ENCODE results near the gene XPNPEP2.

Gene XPNPEP2

GRCh38 chrX:129704491-129704890, 34.3 kb upstream of the XPNPEP2 start:
- ATAC-seq (replicated peaks; ENCODE audit: extremely low read depth, poor library complexity, severe bottlenecking) (no peak), DNase-seq (ENCODE audit: low spot score in 2 of 2) (no peak)
- no peaks in the 10 kb centered on the region for H3K36me3 Mint-ChIP-seq (ENCODE audit: insufficient read depth)
- H3K9me3 Mint-ChIP-seq = no peaks in the 10 kb centered on the region
- H3K4me1 Mint-ChIP-seq = no peaks in the 10 kb centered on the region
- H3K4me3 Mint-ChIP-seq = no peak overlapping the region
- no peaks in the 10 kb centered on the region for H3K27me3 Mint-ChIP-seq
- no peak overlapping the region for H3K27ac Mint-ChIP-seq (ENCODE audit: low read depth)

GRCh38 chrX:129705377-129705925, 33.3 kb upstream of the XPNPEP2 start:
- Mint-ChIP-seq H3K36me3 (ENCODE audit: insufficient read depth) (no peaks in the 10 kb centered on the region), H3K27me3 (no peaks in the 10 kb centered on the region), H3K4me1 (no peaks in the 10 kb centered on the region), H3K9me3 (no peaks in the 10 kb centered on the region), H3K27ac (ENCODE audit: low read depth) (no peak overlapping the region), H3K4me3 (no peak overlapping the region)
- no peak for DNase-seq (ENCODE audit: low spot score in 2 of 2)
- ATAC-seq (replicated peaks; ENCODE audit: extremely low read depth, poor library complexity, severe bottlenecking) = no peak

- H3K4me3 Mint-ChIP-seq = no peak overlapping the region
- no peak overlapping the region for H3K27ac Mint-ChIP-seq (ENCODE audit: low read depth)
- no peaks in the 10 kb centered on the region for H3K36me3 Mint-ChIP-seq (ENCODE audit: insufficient read depth)
- no peaks in the 10 kb centered on the region for H3K9me3 Mint-ChIP-seq
- no peak for ATAC-seq (replicated peaks; ENCODE audit: extremely low read depth, poor library complexity, severe bottlenecking)
- H3K27me3 Mint-ChIP-seq = no peaks in the 10 kb centered on the region
- no peak for DNase-seq (ENCODE audit: low spot score in 2 of 2)
- no peaks in the 10 kb centered on the region for H3K4me1 Mint-ChIP-seq
Measured at GRCh38 chrX:129705988-129706387, 32.8 kb upstream of the XPNPEP2 start.

- no peak for ATAC-seq (replicated peaks; ENCODE audit: extremely low read depth, poor library complexity, severe bottlenecking)
- no peaks in the 10 kb centered on the region for H3K27me3 Mint-ChIP-seq
- no peaks in the 10 kb centered on the region for H3K36me3 Mint-ChIP-seq (ENCODE audit: insufficient read depth)
- H3K4me1 Mint-ChIP-seq = no peaks in the 10 kb centered on the region
- H3K27ac Mint-ChIP-seq (ENCODE audit: low read depth) = no peak overlapping the region
- DNase-seq (ENCODE audit: low spot score in 2 of 2) = no peak
- no peak overlapping the region for H3K4me3 Mint-ChIP-seq
- no peaks in the 10 kb centered on the region for H3K9me3 Mint-ChIP-seq
Measured at GRCh38 chrX:129706400-129707072, 32.2 kb upstream of the XPNPEP2 start.

GRCh38 chrX:129714581-129714980, 24.2 kb upstream of the XPNPEP2 start:
- no peak for DNase-seq (ENCODE audit: low spot score in 2 of 2)
- no peaks in the 10 kb centered on the region for H3K36me3 Mint-ChIP-seq (ENCODE audit: insufficient read depth)
- H3K4me3 Mint-ChIP-seq = no peak overlapping the region
- H3K27ac Mint-ChIP-seq (ENCODE audit: low read depth) = no peak overlapping the region
- H3K4me1 Mint-ChIP-seq = no peaks in the 10 kb centered on the region
- H3K27me3 Mint-ChIP-seq = no peaks in the 10 kb centered on the region
- no peaks in the 10 kb centered on the region for H3K9me3 Mint-ChIP-seq
- ATAC-seq (replicated peaks; ENCODE audit: extremely low read depth, poor library complexity, severe bottlenecking) = no peak

GRCh38 chrX:129716507-129716906, 22.3 kb upstream of the XPNPEP2 start:
- H3K27ac Mint-ChIP-seq (ENCODE audit: low read depth) = no peak overlapping the region
- peaks cover 2% of the 10 kb centered on the region for H3K4me1 Mint-ChIP-seq
- no peak overlapping the region for H3K4me3 Mint-ChIP-seq
- no peaks in the 10 kb centered on the region for H3K27me3 Mint-ChIP-seq
- no peak for DNase-seq (ENCODE audit: low spot score in 2 of 2)
- H3K36me3 Mint-ChIP-seq (ENCODE audit: insufficient read depth) = no peaks in the 10 kb centered on the region
- no peaks in the 10 kb centered on the region for H3K9me3 Mint-ChIP-seq
- ATAC-seq (replicated peaks; ENCODE audit: extremely low read depth, poor library complexity, severe bottlenecking) = no peak

- ATAC-seq (replicated peaks; ENCODE audit: extremely low read depth, poor library complexity, severe bottlenecking) = no peak
- H3K27ac Mint-ChIP-seq (ENCODE audit: low read depth) = no peak overlapping the region
- H3K36me3 Mint-ChIP-seq (ENCODE audit: insufficient read depth) = no peaks in the 10 kb centered on the region
- H3K9me3 Mint-ChIP-seq = no peaks in the 10 kb centered on the region
- H3K27me3 Mint-ChIP-seq = no peaks in the 10 kb centered on the region
- H3K4me3 Mint-ChIP-seq = no peak overlapping the region
- DNase-seq (ENCODE audit: low spot score in 2 of 2) = no peak
- H3K4me1 Mint-ChIP-seq = peaks cover 15% of the 10 kb centered on the region
Measured at GRCh38 chrX:129717892-129718291, 20.9 kb upstream of the XPNPEP2 start.

- H3K36me3 Mint-ChIP-seq (ENCODE audit: insufficient read depth) = no peaks in the 10 kb centered on the region
- no peaks in the 10 kb centered on the region for H3K27me3 Mint-ChIP-seq
- H3K27ac Mint-ChIP-seq (ENCODE audit: low read depth) = no peak overlapping the region
- ATAC-seq (replicated peaks; ENCODE audit: extremely low read depth, poor library complexity, severe bottlenecking) = no peak
- H3K4me3 Mint-ChIP-seq = no peak overlapping the region
- H3K4me1 Mint-ChIP-seq = peaks cover 15% of the 10 kb centered on the region
- H3K9me3 Mint-ChIP-seq = no peaks in the 10 kb centered on the region
- no peak for DNase-seq (ENCODE audit: low spot score in 2 of 2)
Measured at GRCh38 chrX:129718676-129719075, 20.1 kb upstream of the XPNPEP2 start.

GRCh38 chrX:129719268-129719667, 19.5 kb upstream of the XPNPEP2 start:
- H3K27ac Mint-ChIP-seq (ENCODE audit: low read depth) = no peak overlapping the region
- peaks cover 16% of the 10 kb centered on the region for H3K4me1 Mint-ChIP-seq
- DNase-seq (ENCODE audit: low spot score in 2 of 2) (no peak), ATAC-seq (replicated peaks; ENCODE audit: extremely low read depth, poor library complexity, severe bottlenecking) (no peak)
- H3K36me3 Mint-ChIP-seq (ENCODE audit: insufficient read depth) = no peaks in the 10 kb centered on the region
- H3K4me3 Mint-ChIP-seq = no peak overlapping the region
- H3K27me3 Mint-ChIP-seq = no peaks in the 10 kb centered on the region
- H3K9me3 Mint-ChIP-seq = no peaks in the 10 kb centered on the region

GRCh38 chrX:129719931-129720530, 18.7 kb upstream of the XPNPEP2 start:
- ATAC-seq (replicated peaks; ENCODE audit: extremely low read depth, poor library complexity, severe bottlenecking) = no peak
- Mint-ChIP-seq H3K9me3 (no peaks in the 10 kb centered on the region), H3K27me3 (no peaks in the 10 kb centered on the region), H3K4me3 (no peak overlapping the region), H3K36me3 (ENCODE audit: insufficient read depth) (no peaks in the 10 kb centered on the region), H3K27ac (ENCODE audit: low read depth) (no peak overlapping the region), H3K4me1 (peaks cover 23% of the 10 kb centered on the region)
- no peak for DNase-seq (ENCODE audit: low spot score in 2 of 2)

- no peak for ATAC-seq (replicated peaks; ENCODE audit: extremely low read depth, poor library complexity, severe bottlenecking)
- DNase-seq (ENCODE audit: low spot score in 2 of 2) = no peak
- H3K27me3 Mint-ChIP-seq = no peaks in the 10 kb centered on the region
- no peaks in the 10 kb centered on the region for H3K9me3 Mint-ChIP-seq
- H3K27ac Mint-ChIP-seq (ENCODE audit: low read depth) = no peak overlapping the region
- H3K36me3 Mint-ChIP-seq (ENCODE audit: insufficient read depth) = no peaks in the 10 kb centered on the region
- H3K4me3 Mint-ChIP-seq = no peak overlapping the region
- peaks cover 23% of the 10 kb centered on the region for H3K4me1 Mint-ChIP-seq
Measured at GRCh38 chrX:129720741-129721140, 18.0 kb upstream of the XPNPEP2 start.

- Mint-ChIP-seq H3K27ac (ENCODE audit: low read depth) (peak overlapping the region; percentile 78), H3K4me3 (peak overlapping the region; percentile 29), H3K27me3 (no peaks in the 10 kb centered on the region), H3K36me3 (ENCODE audit: insufficient read depth) (no peaks in the 10 kb centered on the region), H3K9me3 (no peaks in the 10 kb centered on the region), H3K4me1 (peaks cover 28% of the 10 kb centered on the region)
- ATAC-seq (replicated peaks; ENCODE audit: extremely low read depth, poor library complexity, severe bottlenecking) (no peak), DNase-seq (ENCODE audit: low spot score in 2 of 2) (no peak)
Measured at GRCh38 chrX:129721414-129721813, 17.4 kb upstream of the XPNPEP2 start.

- Mint-ChIP-seq H3K36me3 (ENCODE audit: insufficient read depth) (no peaks in the 10 kb centered on the region), H3K27ac (ENCODE audit: low read depth) (peak overlapping the region; percentile 78), H3K27me3 (no peaks in the 10 kb centered on the region), H3K4me1 (peaks cover 32% of the 10 kb centered on the region), H3K9me3 (no peaks in the 10 kb centered on the region), H3K4me3 (peak overlapping the region; percentile 29)
- peak; percentile 62 for ATAC-seq (replicated peaks; ENCODE audit: extremely low read depth, poor library complexity, severe bottlenecking)
- DNase-seq (ENCODE audit: low spot score in 2 of 2) = no peak
Measured at GRCh38 chrX:129721870-129722269, 16.9 kb upstream of the XPNPEP2 start.
